K562 (cell line): Measurements from ENCODE around the gene SLCO2B1. TPM values are rescaled to one million over a fixed set of nuclear protein-coding genes. Genes with fewer than 3 reads are reported as not detected.

Experiments
- ARHGAP35 ChIP-seq: fragments of 450-650 bp; IDR thresholded peaks from 2 replicates; pipeline ENCODE4 v1.6.1; 2018; ENCODE audit not compliant: partially characterized antibody
- CLOCK ChIP-seq: fragments of 250-450 bp; sonication (Bioruptor Pico); IDR thresholded peaks from 2 replicates; pipeline ENCODE4 v1.4.0; 2020; ENCODE audit warnings: mild to moderate bottlenecking, moderate library complexity, borderline replicate concordance
- FIP1L1 ChIP-seq: fragments of 200-400 bp; formaldehyde crosslinking; IDR thresholded peaks from 2 replicates; pipeline ENCODE4 v1.6.1; 2018; ENCODE audit warnings: mild to moderate bottlenecking, low read depth, low read length; ENCODE audit not compliant: poor library complexity, severe bottlenecking
- HDAC1 ChIP-seq, 2 experiments: fragments of 450-650 bp; IDR thresholded peaks; 2 replicates each; pipeline ENCODE4 v1.6.1; 2016 to 2017; ENCODE audit warnings: inconsistent platforms in 1 of 2, mild to moderate bottlenecking in 1 of 2, moderate library complexity in 1 of 2
- KLF6 ChIP-seq: fragments of 250-450 bp; sonication (Bioruptor Pico); IDR thresholded peaks from 2 replicates; pipeline ENCODE4 v1.4.0; 2020; ENCODE audit warnings: mild to moderate bottlenecking, moderate library complexity, borderline replicate concordance
- LCOR ChIP-seq: sonication (generic); formaldehyde crosslinking; IDR thresholded peaks from 2 replicates; pipeline ENCODE4 v1.8.0; 2022; ENCODE audit warnings: mild to moderate bottlenecking, missing genetic modification reagents
- MEF2A ChIP-seq: IDR thresholded peaks from 2 replicates; pipeline ENCODE4 v1.6.1; 2011; ENCODE audit warnings: low read depth, mild to moderate bottlenecking, low read length, moderate library complexity; ENCODE audit not compliant: control insufficient read depth
- MTA3 ChIP-seq: fragments of 450-650 bp; formaldehyde crosslinking; IDR thresholded peaks from 2 replicates; pipeline ENCODE4 v1.6.1; 2017; ENCODE audit warnings: mild to moderate bottlenecking, borderline replicate concordance
- NFRKB ChIP-seq: fragments of 450-650 bp; IDR thresholded peaks from 2 replicates; pipeline ENCODE4 v1.6.1; 2016; ENCODE audit warnings: low read depth
- NUFIP1 ChIP-seq: fragments of 450-650 bp; IDR thresholded peaks from 2 replicates; pipeline ENCODE4 v1.6.1; 2018; ENCODE audit not compliant: partially characterized antibody
- PHF21A ChIP-seq: fragments of 450-650 bp; IDR thresholded peaks from 2 replicates; pipeline ENCODE4 v1.6.1; 2017; ENCODE audit warnings: low read depth, borderline replicate concordance
- POU5F1 ChIP-seq: fragments of 150-350 bp; IDR thresholded peaks from 2 replicates; pipeline ENCODE4 v1.6.1; 2014; ENCODE audit warnings: borderline replicate concordance, low read length, low read depth, mild to moderate bottlenecking; ENCODE audit not compliant: partially characterized antibody
- SMAD4 ChIP-seq: fragments of 250-450 bp; sonication (Bioruptor Pico); conservative IDR thresholded peaks from 2 replicates; pipeline ENCODE4 v1.8.0; 2021; ENCODE audit warnings: inconsistent platforms, mild to moderate bottlenecking, moderate library complexity
- SNRNP70 ChIP-seq: fragments of 200-400 bp; formaldehyde crosslinking; optimal IDR thresholded peaks from 2 replicates; pipeline ENCODE3; 2017; ENCODE audit warnings: low read depth, low read length
- SRSF9 ChIP-seq: fragments of 200-400 bp; formaldehyde crosslinking; IDR thresholded peaks from 2 replicates; pipeline ENCODE4 v1.6.1; 2017; ENCODE audit warnings: low read depth, low read length, borderline replicate concordance
- TAF7 ChIP-seq: fragments of 450-650 bp; IDR thresholded peaks from 2 replicates; pipeline ENCODE4 v1.6.1; 2016; ENCODE audit warnings: missing genetic modification characterization, missing compliant biosample characterization
- U2AF2 ChIP-seq: fragments of 200-400 bp; formaldehyde crosslinking; optimal IDR thresholded peaks from 2 replicates; pipeline ENCODE3; 2017; ENCODE audit warnings: low read depth, mild to moderate bottlenecking, low read length
- ZKSCAN3 ChIP-seq: fragments of 250-450 bp; sonication (Bioruptor Pico); IDR thresholded peaks from 2 replicates; pipeline ENCODE4 v1.4.0; 2020
- ZNF140 ChIP-seq: fragments of 250-450 bp; sonication (Bioruptor Pico); IDR thresholded peaks from 2 replicates; pipeline ENCODE4 v1.8.0; 2021; ENCODE audit warnings: moderate library complexity, mild to moderate bottlenecking, inconsistent platforms
- ZNF444 ChIP-seq: fragments of 250-450 bp; sonication (Bioruptor Pico); IDR thresholded peaks from 2 replicates; pipeline ENCODE4 v1.4.0; 2020; ENCODE audit warnings: mild to moderate bottlenecking, moderate library complexity
- ZNF583 ChIP-seq: fragments of 250-450 bp; sonication (Bioruptor Pico); IDR thresholded peaks from 2 replicates; pipeline ENCODE4 v1.4.0; 2020
- ZNF609 ChIP-seq: sonication (generic); formaldehyde crosslinking; IDR thresholded peaks from 2 replicates; pipeline ENCODE4 v1.8.1; 2023; ENCODE audit warnings: missing genetic modification reagents, mild to moderate bottlenecking, borderline replicate concordance
- polyA plus RNA-seq, 8 experiments: library from polyadenylated mRNA; depleted of rRNA in 4 of 8; stranded (reverse) in 5 of 8; unstranded in 3 of 8; fragments of >200 nt; fragmentation: Nextera tagmentation in 2 of 8; fragmentation: Illumina TruSeq in 1 of 8; extraction: Ambion mirVana in 2 of 8; extraction: Trizol in 1 of 8; gene quantifications; 2 replicates each; pipeline versions ENCODE4 v1.2.1 to v1.2.3, GENCODE V29; 2011 to 2014; ENCODE audit warnings: inconsistent platforms in 1 of 8, missing spikeins in 1 of 8
- total RNA-seq, 7 experiments: library from RNA; depleted of rRNA in 6 of 7; stranded (reverse); fragments of >200 nt in 6 of 7; fragmentation: Illumina TruSeq in 2 of 7; extraction: Trizol in 2 of 7; gene quantifications; 2 replicates each; pipeline versions ENCODE4 v1.2.1 to v1.2.3, GENCODE V29; 2011 to 2021; ENCODE audit warnings: low replicate concordance in 1 of 7
- TF ChIP-seq, protein P1 (sequence below): sonication (generic); formaldehyde crosslinking; IDR thresholded peaks from 2 replicates; pipeline ENCODE4 v1.8.0; 2022; ENCODE audit warnings: mild to moderate bottlenecking, missing genetic modification reagents

The SLCO2B1 gene
- total and polyA plus RNA-seq, 9 of the 15 experiments (the other 6 are each of a cell fraction or from before 2014, with no cell fraction given), result 0.70 to 14.7 (median 7.6) TPM

- TF ChIP-seq SMAD4 (CRISPR knock-in tag) (0 out of 2 replicates have a peak, but pooled peaks have one; percentile 3), CLOCK (CRISPR knock-in tag) (no peak), MTA3 (no peak), HDAC1 (IDR thresholded peaks at IDR 0.05) (0 out of 4 replicates have a peak, but pooled peaks of 1 of the 2 experiments have one; percentile 1), NFRKB (no peak), PHF21A (no peak), TAF7 (tag) (no peak), U2AF2 (no peak), LCOR (CRISPR knock-in tag) (no peak), KLF6 (no peak), SNRNP70 (no peak), FIP1L1 (no peak), ZNF583 (CRISPR knock-in tag) (no peak), ZNF444 (CRISPR knock-in tag) (no peak), MEF2A (no peak), SRSF9 (no peak), ZNF609 (no peak), POU5F1 (no peak), NUFIP1 (no peak), ARHGAP35 (no peak), ZKSCAN3 (CRISPR knock-in tag) (no peak), ZNF140 (CRISPR knock-in tag) (no peak)
- TF ChIP-seq, protein P1, sequence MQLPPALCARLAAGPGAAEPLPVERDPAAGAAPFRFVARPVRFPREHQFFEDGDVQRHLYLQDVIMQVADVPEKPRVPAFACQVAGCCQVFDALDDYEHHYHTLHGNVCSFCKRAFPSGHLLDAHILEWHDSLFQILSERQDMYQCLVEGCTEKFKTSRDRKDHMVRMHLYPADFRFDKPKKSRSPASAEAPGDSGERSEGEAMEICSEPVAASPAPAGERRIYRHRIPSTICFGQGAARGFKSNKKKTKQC (CRISPR knock-in tag), result no peak
Measured at GRCh38 chr11:75143420-75143731, 7.5 kb upstream of the SLCO2B1 start (continued).
